ENCODE results near the gene FAM3B. TPM values are rescaled to one million over a fixed set of nuclear protein-coding genes. Genes with fewer than 3 reads are reported as not detected.

Gene FAM3B
- total and polyA plus RNA-seq, 7 donors: 0.10 to 0.26 (median 0.19) TPM; not detected in 3

DNA sequence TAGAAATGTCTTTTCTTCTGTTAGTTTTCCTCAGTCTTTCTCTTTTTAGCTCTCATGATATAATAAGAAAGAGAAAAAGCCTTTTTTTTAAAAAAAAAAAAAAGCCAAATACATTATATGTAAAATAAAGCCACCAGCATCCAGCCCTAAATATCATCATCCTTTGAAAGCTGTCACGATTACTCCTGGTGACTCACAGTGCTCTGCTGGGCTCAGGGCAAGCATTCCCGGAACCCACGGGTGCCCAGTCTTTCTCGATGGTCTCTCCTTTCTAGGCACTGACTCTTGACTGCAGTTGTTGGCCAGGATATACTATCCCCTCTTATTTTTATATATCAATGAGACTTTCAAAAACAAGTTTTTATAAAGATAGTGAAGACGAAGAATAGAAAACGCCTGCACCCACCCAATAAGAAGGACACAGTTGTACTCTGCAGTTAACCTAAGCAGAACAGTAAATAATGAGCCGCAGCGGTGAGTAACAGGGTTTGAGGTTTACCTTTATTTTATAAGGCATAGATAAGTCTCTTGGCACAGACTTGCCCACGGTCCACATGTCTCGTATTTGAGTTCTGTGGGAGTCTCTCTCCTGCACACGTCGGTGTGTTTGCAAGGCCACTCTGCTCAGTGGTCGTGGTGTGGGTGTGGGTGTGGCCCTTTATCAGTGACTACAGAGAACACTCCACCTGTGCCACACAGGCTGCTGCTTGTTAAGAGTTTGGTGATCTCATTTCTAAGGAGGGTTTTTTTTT is 29.5 kb downstream of the FAM3B start:
- intact Hi-C loops (cut with DNase I): no loop called here
- DNase-seq (no peak), ATAC-seq (no peak)
- Histone ChIP-seq H3K27ac (no peak overlapping the region), H3K27me3 (ENCODE audit: insufficient read depth in 3 of 3, low read length in 2 of 3) (peaks cover 0 to 5% (median 0%) of the 10 kb centered on the region in 3 donors), H3K4me3 (no peak overlapping the region), H3K4me1 (no peaks in the 10 kb centered on the region), H3K9me3 (peaks cover 6% of the 10 kb centered on the region), H3K36me3 (ENCODE audit: insufficient read depth in 1 of 2, low read depth in 1 of 2) (no peaks in the 10 kb centered on the region)
- WGBS, 3 donors: 78 to 81% (median 79%) methylated on average over 13 of the region's 13 CpGs
- TF ChIP-seq, protein P1, sequence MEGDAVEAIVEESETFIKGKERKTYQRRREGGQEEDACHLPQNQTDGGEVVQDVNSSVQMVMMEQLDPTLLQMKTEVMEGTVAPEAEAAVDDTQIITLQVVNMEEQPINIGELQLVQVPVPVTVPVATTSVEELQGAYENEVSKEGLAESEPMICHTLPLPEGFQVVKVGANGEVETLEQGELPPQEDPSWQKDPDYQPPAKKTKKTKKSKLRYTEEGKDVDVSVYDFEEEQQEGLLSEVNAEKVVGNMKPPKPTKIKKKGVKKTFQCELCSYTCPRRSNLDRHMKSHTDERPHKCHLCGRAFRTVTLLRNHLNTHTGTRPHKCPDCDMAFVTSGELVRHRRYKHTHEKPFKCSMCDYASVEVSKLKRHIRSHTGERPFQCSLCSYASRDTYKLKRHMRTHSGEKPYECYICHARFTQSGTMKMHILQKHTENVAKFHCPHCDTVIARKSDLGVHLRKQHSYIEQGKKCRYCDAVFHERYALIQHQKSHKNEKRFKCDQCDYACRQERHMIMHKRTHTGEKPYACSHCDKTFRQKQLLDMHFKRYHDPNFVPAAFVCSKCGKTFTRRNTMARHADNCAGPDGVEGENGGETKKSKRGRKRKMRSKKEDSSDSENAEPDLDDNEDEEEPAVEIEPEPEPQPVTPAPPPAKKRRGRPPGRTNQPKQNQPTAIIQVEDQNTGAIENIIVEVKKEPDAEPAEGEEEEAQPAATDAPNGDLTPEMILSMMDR (IDR thresholded peaks at IDR 0.05): no peak

DNA sequence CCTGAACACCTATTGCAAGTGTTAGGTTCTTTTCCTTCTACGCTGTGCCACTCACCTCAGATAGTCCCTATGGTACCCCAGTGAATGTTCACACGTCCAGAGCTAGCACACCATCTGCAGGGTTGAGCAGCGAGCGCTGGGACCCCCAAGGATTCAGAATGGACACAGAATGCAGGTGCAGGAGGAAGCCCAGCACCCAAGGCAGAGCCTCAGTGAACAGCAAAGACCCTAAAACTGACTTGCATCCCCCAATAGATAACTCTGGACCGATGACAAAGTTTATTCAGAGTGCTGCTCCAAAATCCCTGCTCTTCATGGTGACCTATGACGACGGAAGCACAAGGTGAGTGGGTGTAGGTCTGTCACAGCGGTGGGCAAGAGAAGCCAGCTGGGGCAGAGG is 30.2 kb downstream of the FAM3B start:
- Histone ChIP-seq H3K36me3 (ENCODE audit: insufficient read depth in 1 of 2, low read depth in 1 of 2) (no peaks in the 10 kb centered on the region), H3K9me3 (peaks cover 4% of the 10 kb centered on the region), H3K27me3 (ENCODE audit: insufficient read depth in 3 of 3, low read length in 2 of 3) (no peaks in the 10 kb centered on the region), H3K4me1 (no peaks in the 10 kb centered on the region), H3K4me3 (no peak overlapping the region), H3K27ac (no peak overlapping the region)
- TF ChIP-seq, protein P1 (IDR thresholded peaks at IDR 0.05): no peak
- 75 to 83% (median 80%) methylated on average over 8 of the region's 8 CpGs for whole genome bisulfite sequencing, 3 donors
- ATAC-seq (no peak), DNase-seq (no peak)
- intact Hi-C loops (cut with DNase I): no loop called here

DNA sequence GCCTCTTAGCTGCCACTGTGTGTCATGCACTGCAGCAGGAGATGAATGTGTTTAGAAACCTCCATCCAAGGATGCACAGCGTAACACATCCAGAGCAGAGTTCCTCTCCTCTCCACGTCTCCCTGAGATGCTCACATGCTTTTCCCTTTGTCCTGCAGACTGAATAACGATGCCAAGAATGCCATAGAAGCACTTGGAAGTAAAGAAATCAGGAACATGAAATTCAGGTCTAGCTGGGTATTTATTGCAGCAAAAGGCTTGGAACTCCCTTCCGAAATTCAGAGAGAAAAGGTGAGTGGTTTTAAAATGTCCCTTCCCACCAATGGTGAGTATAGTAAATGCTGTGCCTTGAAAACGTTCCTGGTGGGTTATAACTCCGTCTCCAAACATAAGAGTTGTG is 31.8 kb downstream of the FAM3B start:
- no peaks in the 10 kb centered on the region for H3K4me1 ChIP-seq
- ATAC-seq: no peak
- intact Hi-C loops (cut with DNase I): no loop called here

DNA sequence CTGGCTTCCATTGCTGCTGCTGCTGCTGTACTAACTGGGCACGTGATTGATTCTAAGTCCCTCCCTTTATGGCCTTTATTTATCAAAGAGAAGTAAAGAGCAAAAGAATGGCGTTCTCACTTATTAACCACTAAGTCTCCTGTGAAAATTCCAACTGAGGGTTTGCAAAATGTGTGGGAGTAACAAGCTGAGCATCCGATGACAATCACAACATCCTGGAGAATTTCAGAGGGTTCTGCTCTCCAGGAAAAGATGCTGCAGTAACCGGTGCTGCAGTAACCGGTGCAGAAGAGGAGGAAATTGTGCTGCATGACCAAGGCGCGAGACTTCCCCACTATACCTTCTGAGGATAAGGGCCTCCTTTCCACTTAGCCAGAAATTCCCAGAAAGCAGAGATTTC is 32.5 kb downstream of the FAM3B start:
- 66 to 67% (median 66%) methylated on average over 7 of the region's 7 CpGs for WGBS, 3 donors
- Histone ChIP-seq H3K4me1 (no peaks in the 10 kb centered on the region), H3K9me3 (no peaks in the 10 kb centered on the region), H3K36me3 (ENCODE audit: insufficient read depth in 1 of 2, low read depth in 1 of 2) (no peaks in the 10 kb centered on the region), H3K27ac (no peak overlapping the region), H3K4me3 (no peak overlapping the region), H3K27me3 (ENCODE audit: insufficient read depth in 3 of 3, low read length in 2 of 3) (peaks cover 0 to 4% (median 0%) of the 10 kb centered on the region in 3 donors)
- intact Hi-C loops (cut with DNase I): no loop called here
- TF ChIP-seq, protein P1 (IDR thresholded peaks at IDR 0.05): no peak
- DNase-seq (no peak), ATAC-seq (no peak)

More for the DNA sequence above, 31.8 kb downstream of the FAM3B start:
- Histone ChIP-seq H3K4me3 (no peak overlapping the region), H3K36me3 (ENCODE audit: insufficient read depth in 1 of 2, low read depth in 1 of 2) (no peaks in the 10 kb centered on the region), H3K9me3 (no peaks in the 10 kb centered on the region), H3K27me3 (ENCODE audit: insufficient read depth in 3 of 3, low read length in 2 of 3) (peaks cover 0 to 2% (median 0%) of the 10 kb centered on the region in 3 donors), H3K27ac (no peak overlapping the region)
- 51 to 56% (median 55%) methylated on average over 6 of the region's 6 CpGs for WGBS, 3 donors
- DNase-seq: no peak
- TF ChIP-seq, protein P1 (IDR thresholded peaks at IDR 0.05): no peak

Measured in psoas muscle (tissue), 8 donors.